SJCRH30 (cell line): ENCODE measurements around the gene CCDC110. TPM values are rescaled to one million over a fixed set of nuclear protein-coding genes. Genes with fewer than 3 reads are reported as not detected.

Experiments
- DNase-seq, 2 experiments: peaks; one replicate each; pipeline ENCODE4 v3.0.0-alpha.2; 2015 to 2020
- H3K27ac ChIP-seq: fragments of 250-450 bp; sonication (Bioruptor Pico); 2 replicates; pipeline ENCODE4 v1.5.1; 2020; ENCODE audit warnings: mild to moderate bottlenecking, moderate library complexity
- H3K27me3 ChIP-seq: fragments of 250-450 bp; sonication (Bioruptor Pico); 2 replicates; pipeline ENCODE4 v1.5.1; 2020; ENCODE audit warnings: mild to moderate bottlenecking, moderate library complexity
- H3K36me3 ChIP-seq: fragments of 250-450 bp; sonication (Bioruptor Pico); 2 replicates; pipeline ENCODE4 v1.5.1; 2020; ENCODE audit warnings: mild to moderate bottlenecking, moderate library complexity
- H3K4me1 ChIP-seq: fragments of 250-450 bp; sonication (Bioruptor Pico); 2 replicates; pipeline ENCODE4 v1.5.1; 2020; ENCODE audit warnings: mild to moderate bottlenecking, moderate library complexity
- H3K4me3 ChIP-seq: fragments of 250-450 bp; sonication (Bioruptor Pico); 2 replicates; pipeline ENCODE4 v1.5.1; 2020; ENCODE audit warnings: mild to moderate bottlenecking, moderate library complexity
- H3K9me3 ChIP-seq: fragments of 250-450 bp; sonication (Bioruptor Pico); replicated peaks from 2 replicates; pipeline ENCODE4 v1.5.1; 2020; ENCODE audit warnings: mild to moderate bottlenecking, moderate library complexity
- total RNA-seq: library from RNA; depleted of rRNA; stranded (reverse); fragments of >200 nt; shearing (Covaris generic); gene quantifications from 2 replicates; pipeline ENCODE4 v1.2.3, GENCODE V29; 2014

The CCDC110 gene
- total RNA-seq, 1 experiment from 2014 or later, result not detected

DNA sequence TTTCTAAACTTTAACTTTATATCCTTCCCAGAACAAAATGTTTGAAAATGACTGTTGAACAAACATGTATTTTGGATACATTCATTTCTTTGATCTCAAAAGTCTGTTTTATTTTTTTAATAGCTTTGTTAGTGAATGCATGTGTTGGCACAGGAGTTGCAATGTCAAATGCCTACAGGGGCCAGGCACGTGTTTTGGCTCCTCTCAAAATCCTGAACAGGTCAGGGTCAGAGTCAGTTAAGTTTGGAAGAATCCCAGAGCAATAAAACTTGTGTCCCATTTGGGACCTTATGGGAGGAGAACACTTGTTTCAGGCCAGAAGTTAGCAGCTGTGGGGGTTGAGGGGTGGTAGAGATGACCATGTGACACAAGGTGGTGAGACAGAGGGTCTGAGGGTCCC, 29.0 kb upstream of the CCDC110 start:
- H3K4me3 ChIP-seq, result no peak overlapping the region
- H3K4me1 ChIP-seq, result no peaks in the 10 kb centered on the region
- no peaks in the 10 kb centered on the region for H3K9me3 ChIP-seq
- peaks cover 26% of the 10 kb centered on the region for H3K36me3 ChIP-seq
- H3K27ac ChIP-seq, result no peak overlapping the region
- DNase-seq, result no peak
- H3K27me3 ChIP-seq, result no peaks in the 10 kb centered on the region

DNA sequence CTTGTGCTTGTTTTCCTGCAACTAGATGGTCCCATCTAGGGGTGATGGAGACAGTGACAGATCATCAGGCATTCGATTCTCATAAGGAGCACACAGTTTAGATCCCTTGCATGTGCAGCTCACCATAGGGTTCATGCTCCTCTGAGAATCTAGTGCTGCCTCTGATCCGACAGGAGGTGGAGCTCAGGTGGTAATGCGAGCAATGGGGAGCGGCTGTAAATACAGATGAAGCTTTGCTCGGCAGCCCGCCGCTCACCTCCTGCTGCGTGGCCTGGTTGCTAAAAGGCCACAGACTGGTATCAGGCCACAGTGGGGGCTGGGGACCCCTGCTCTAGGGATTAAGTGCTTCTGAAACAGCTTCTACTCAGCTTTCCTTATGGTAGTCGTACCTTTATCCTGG, 28.5 kb upstream of the CCDC110 start:
- no peak overlapping the region for H3K4me3 ChIP-seq
- DNase-seq, result no peak
- H3K27ac ChIP-seq, result no peak overlapping the region
- H3K9me3 ChIP-seq, result no peaks in the 10 kb centered on the region
- no peaks in the 10 kb centered on the region for H3K4me1 ChIP-seq
- no peaks in the 10 kb centered on the region for H3K27me3 ChIP-seq
- peaks cover 25% of the 10 kb centered on the region for H3K36me3 ChIP-seq

DNA sequence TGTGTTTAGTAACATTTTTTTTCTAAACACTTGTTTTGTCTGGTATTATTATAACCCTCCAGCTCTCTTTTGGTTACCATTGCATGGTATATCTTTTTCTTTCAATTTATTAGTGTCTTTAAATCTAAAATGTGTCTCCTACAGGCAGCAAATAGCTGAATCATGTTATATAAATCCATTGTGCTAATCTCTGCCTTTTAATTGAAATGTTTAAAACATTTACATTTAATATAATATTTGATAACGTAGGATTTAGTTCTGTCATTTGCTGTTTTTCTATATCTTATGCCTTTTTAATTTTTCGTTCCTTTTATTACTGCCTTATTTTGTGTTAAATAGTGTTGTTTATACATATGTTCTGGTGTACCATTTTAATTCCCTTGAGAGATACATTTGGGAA, 17.1 kb upstream of the CCDC110 start:
- DNase-seq, result no peak
- H3K27me3 ChIP-seq, result no peaks in the 10 kb centered on the region
- no peaks in the 10 kb centered on the region for H3K4me1 ChIP-seq
- H3K9me3 ChIP-seq, result no peaks in the 10 kb centered on the region
- H3K27ac ChIP-seq, result no peak overlapping the region
- no peak overlapping the region for H3K4me3 ChIP-seq
- no peaks in the 10 kb centered on the region for H3K36me3 ChIP-seq

DNA sequence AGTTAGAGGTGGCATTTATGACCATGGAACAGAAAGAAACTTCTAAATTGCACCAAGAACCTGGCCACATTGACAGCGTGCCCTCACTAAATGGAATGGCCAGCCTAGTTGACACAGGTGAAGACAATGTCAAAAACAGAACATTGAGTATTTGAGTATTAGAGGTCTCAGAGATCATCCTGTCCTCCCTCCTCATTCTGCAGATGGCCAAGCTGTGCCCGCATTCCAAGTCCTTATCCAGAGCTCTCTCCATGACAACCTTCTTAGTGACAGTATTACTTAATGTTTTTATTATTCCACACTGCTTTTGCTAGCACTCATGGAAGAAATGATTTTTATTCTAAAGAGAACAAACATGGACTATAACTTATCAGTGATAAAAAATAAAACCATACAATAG, 9.9 kb upstream of the CCDC110 start:
- no peaks in the 10 kb centered on the region for H3K27me3 ChIP-seq
- no peaks in the 10 kb centered on the region for H3K9me3 ChIP-seq
- no peaks in the 10 kb centered on the region for H3K36me3 ChIP-seq
- peaks cover 3% of the 10 kb centered on the region; the same call in 1 of the 2 replicates for H3K4me1 ChIP-seq
- DNase-seq, result no peak
- no peak overlapping the region for H3K27ac ChIP-seq
- H3K4me3 ChIP-seq, result no peak overlapping the region

DNA sequence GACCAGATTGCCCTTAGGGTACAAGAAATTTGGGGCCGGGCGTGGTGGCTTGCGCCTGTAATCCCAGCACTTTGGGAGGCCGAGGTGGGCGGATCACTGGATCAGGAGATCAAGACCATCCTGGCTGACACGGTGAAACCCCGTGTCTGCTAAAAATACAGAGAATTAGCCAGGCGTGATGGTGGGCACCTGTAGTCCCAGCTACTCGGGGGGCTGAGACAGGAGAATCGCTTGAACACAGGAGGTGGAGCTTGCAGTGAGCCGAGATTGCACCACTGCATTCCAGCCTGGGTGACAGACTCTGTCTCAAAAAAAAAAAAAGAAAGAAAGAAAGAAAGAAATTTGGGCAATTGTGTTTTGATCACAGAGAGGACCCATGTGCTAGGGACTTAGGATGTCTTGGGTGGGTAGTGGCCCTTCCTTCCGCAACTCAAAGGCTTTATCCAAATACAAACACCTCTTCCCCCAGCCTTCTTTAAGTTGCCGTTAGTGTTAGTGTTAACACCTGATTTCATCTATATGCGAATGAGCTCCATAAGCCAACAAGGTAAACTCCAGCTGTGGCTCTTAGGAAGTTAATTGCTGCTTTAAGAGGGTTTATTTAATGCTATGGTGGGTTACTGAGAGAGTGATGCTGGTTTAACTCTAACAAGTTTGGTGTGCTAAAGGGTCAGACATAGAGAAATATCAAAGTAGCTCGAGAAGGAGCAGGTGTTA, 8.6 kb upstream of the CCDC110 start:
- Histone ChIP-seq H3K36me3 (no peaks in the 10 kb centered on the region), H3K4me3 (no peak overlapping the region), H3K4me1 (peaks cover 3% of the 10 kb centered on the region; the same call in 1 of the 2 replicates), H3K9me3 (no peaks in the 10 kb centered on the region), H3K27ac (no peak overlapping the region), H3K27me3 (no peaks in the 10 kb centered on the region)
- no peak for DNase-seq

DNA sequence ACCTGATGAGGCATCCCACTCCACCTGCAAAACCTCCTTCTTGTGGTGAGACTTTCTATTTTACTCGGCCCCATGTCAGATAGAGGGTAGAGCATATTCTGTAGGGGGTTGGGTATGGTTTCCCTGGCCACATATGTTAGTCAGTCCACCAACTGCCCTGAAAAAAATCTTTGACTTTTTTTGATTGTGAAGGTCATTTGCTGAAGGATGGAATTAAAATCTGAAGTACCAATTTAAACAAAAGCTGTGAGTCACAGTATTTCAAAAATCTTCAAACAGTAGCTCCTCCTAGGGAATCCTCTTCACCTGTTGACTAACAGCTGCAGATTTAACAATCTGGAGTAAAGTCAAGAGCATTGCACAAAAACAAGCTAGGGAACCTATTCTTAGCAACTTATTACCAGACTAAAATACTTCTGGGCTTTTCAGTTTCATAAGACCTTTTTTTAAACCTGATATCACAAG, 8.0 kb upstream of the CCDC110 start:
- no peak overlapping the region for H3K27ac ChIP-seq
- H3K36me3 ChIP-seq, result no peaks in the 10 kb centered on the region
- no peaks in the 10 kb centered on the region for H3K9me3 ChIP-seq
- peaks cover 3% of the 10 kb centered on the region; the same call in 1 of the 2 replicates for H3K4me1 ChIP-seq
- H3K4me3 ChIP-seq, result no peak overlapping the region
- peak in 1 of 2 experiments; percentile 29 for DNase-seq
- no peaks in the 10 kb centered on the region for H3K27me3 ChIP-seq

DNA sequence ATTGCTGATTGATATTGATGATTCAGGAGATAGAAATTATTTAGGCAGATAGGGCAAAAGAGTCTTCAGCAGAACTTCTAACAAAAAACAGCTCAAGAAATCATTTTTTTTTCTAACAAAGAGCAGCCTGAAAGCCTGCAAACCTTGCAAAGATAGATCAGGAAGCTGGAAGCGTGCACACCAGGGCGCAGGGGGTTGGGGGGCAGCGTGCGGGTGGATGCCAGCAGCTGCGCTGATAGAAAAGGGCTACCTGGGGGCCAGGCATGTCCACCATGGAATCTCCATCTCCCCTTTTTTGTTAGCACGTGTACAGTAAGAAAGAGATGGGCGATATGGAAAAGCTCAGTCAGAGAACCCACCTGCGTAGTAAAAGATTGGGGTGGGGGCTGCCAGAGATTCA, 1.7 kb upstream of the CCDC110 start:
- Histone ChIP-seq H3K4me1 (no peaks in the 10 kb centered on the region), H3K27ac (no peak overlapping the region), H3K4me3 (no peak overlapping the region), H3K36me3 (no peaks in the 10 kb centered on the region), H3K27me3 (no peaks in the 10 kb centered on the region), H3K9me3 (no peaks in the 10 kb centered on the region)
- DNase-seq, result no peak

DNA sequence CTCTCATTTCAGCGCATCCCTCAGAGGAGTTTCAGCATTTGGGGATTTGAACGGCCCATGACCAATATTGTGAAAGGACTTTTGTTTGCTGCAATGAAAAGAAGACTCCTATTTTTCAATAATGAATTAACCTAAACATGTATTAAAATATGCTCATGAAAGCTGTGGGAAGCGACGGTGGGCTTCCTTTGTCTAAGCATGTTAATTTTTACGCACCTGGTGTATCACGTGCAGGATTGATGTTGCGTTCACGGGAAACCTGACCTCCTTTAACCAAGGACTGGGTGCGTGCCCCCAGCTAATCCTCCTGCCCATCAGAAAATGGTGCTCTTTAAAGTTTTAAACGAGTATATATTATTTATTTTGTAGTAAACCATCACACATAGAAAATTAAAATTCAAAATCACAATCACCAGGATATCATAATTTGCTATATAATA, 590 bp upstream of the CCDC110 start:
- Histone ChIP-seq H3K27ac (no peak overlapping the region), H3K9me3 (no peaks in the 10 kb centered on the region), H3K36me3 (no peaks in the 10 kb centered on the region), H3K27me3 (no peaks in the 10 kb centered on the region), H3K4me1 (no peaks in the 10 kb centered on the region), H3K4me3 (peak overlapping the region; percentile 76)
- DNase-seq, result no peak

DNA sequence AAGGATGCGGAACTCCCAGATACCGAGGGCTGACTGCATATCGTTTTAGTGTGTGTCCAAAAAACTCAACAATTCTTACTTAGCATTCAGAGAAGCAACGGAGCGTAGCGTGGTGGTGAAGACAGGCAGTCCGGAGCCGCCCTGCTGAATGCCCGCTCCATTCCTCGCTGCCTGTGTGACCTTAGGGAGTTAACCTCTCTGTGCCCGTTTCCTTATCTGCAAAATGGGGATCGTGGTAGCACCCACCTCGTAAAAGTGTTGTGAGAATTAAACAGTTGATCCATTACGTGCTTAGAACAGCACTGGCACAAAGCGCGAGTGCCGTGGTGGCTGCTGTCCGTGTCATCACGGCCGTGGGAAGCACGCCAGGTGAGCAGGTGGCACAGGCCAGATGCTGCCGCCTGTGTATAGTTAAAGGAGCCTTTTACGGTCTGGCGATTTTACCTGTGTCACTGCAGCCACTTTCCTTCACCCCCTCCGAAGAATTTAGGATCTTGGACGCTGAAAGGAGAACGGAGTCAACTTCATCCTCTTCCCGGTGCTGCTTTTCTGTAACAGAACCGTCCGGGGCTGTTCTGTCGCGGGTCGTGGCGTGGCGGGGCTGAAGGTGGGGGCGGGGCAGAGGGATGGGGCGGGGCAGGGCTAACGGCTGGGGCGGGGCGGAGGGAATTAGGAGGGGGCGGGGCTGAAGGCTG, 885 bp downstream of the CCDC110 start:
- no peak overlapping the region for H3K27ac ChIP-seq
- DNase-seq, result peak in 1 of 2 experiments; percentile 26
- no peaks in the 10 kb centered on the region for H3K4me1 ChIP-seq
- H3K36me3 ChIP-seq, result no peaks in the 10 kb centered on the region
- no peaks in the 10 kb centered on the region for H3K27me3 ChIP-seq
- no peaks in the 10 kb centered on the region for H3K9me3 ChIP-seq
- H3K4me3 ChIP-seq, result peak overlapping the region; percentile 55

DNA sequence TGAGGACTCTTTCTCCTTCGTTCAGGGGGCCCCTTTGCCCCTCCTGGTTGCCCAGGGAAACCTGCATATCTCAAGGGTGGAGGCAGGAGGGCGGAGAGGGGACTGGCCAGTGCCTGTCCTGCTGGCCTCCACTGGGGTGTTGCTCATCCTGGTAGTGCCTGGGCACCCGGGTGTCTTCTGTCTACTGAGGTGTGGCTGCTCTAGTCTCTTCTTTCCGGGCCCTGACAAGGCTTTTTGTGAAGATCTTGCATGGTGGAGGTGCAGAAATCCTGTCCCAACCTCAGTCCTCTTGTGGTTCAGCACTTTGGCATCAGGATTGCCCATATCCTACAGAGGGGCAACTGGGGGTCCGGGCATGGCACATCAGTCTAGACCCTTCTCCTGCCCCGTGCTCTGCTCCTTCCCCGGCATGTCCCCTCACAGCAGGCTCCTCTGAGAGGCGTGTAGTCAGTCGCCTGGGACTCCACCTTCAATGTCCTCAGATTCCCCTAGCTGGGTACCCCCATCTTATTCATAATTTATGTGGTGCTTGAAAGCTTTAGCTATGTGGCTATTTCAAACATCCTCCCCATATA, 1.9 kb downstream of the CCDC110 start:
- Histone ChIP-seq H3K4me3 (no peak overlapping the region), H3K9me3 (no peaks in the 10 kb centered on the region), H3K27ac (no peak overlapping the region), H3K36me3 (no peaks in the 10 kb centered on the region), H3K27me3 (no peaks in the 10 kb centered on the region), H3K4me1 (no peaks in the 10 kb centered on the region)
- no peak for DNase-seq

DNA sequence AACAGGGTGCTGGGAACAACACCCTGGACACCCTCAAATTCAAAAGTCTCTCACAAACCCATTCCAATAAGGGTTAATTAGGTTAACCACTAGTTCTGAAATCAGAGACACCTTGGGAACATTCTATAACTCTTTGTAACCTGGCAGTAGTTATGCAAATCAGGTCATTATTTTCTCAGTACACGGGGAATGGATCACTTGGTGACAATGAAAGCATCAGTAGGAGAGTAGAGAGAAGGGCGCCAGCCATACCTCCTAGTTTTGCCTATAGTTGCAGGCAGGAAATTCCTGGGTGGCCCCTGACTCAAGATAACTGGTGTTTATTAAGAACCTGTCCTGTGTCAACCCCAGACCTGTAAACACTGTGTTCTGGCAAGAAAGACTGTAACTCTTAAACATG, 2.5 kb downstream of the CCDC110 start:
- no peak overlapping the region for H3K27ac ChIP-seq
- H3K4me3 ChIP-seq, result no peak overlapping the region
- DNase-seq, result no peak
- H3K36me3 ChIP-seq, result no peaks in the 10 kb centered on the region
- no peaks in the 10 kb centered on the region for H3K27me3 ChIP-seq
- no peaks in the 10 kb centered on the region for H3K4me1 ChIP-seq
- no peaks in the 10 kb centered on the region for H3K9me3 ChIP-seq

DNA sequence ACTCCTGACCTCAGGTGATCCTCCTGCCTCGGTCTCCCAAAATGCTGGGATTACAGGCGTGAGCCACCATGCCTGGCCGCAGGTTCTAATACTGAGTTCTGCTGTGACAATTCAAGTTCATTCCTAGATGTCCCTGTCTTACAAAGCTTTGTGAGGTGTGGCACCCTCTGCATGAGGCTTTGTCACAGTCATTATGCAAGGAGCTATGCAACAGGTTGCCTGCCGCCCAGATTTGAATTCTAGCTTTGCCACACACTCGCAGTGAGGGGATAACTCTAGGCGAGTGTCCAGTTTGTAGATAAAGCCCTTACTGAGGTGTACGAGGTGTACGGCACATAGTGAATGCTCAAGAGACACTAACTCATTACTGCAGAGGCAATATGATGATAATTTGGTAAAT, 3.5 kb downstream of the CCDC110 start:
- H3K36me3 ChIP-seq, result no peaks in the 10 kb centered on the region
- H3K27me3 ChIP-seq, result no peaks in the 10 kb centered on the region
- no peak overlapping the region for H3K27ac ChIP-seq
- no peak for DNase-seq
- no peaks in the 10 kb centered on the region for H3K4me1 ChIP-seq
- H3K4me3 ChIP-seq, result no peak overlapping the region
- H3K9me3 ChIP-seq, result no peaks in the 10 kb centered on the region

DNA sequence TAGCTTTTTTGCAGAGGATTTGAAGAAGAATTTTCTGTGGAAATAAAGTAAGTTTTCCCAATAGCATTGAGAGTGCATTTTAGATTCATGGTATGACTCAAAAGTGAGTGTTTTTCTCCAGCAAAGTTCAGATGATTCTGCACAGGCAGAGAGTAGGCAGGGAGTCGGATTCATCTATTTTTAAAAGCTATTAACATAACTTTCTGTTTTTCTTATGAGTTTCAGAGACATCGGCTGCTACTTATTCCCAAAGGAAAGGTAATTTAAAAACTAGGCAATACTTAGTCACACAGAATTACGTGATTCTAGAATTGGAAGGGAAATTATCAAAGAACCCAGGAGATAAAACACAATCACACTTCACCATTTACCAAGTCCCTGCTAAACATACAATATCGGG, 4.4 kb downstream of the CCDC110 start:
- no peaks in the 10 kb centered on the region for H3K9me3 ChIP-seq
- no peak for DNase-seq

DNA sequence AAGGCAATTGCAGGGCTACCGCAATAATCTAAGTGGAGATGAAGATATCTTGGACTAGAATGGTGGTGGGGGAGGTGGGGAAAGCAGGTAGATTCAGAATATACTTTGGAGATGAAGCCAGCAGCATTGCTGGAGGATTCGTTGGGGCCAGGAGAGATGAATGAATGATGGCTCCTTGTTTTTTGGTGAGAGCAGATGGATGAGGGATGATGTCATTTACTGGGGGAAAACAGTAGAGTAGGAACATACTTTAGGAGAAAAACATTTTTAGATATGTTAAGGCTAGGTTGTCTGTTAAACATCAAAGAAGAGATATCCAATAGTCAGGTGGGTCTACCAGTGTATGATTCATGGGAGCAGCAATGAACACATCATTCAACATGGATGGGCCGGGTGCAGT, 5.8 kb downstream of the CCDC110 start:
- Histone ChIP-seq H3K9me3 (no peaks in the 10 kb centered on the region), H3K27ac (no peak overlapping the region), H3K27me3 (no peaks in the 10 kb centered on the region), H3K36me3 (no peaks in the 10 kb centered on the region), H3K4me3 (no peak overlapping the region), H3K4me1 (no peaks in the 10 kb centered on the region)
- DNase-seq, result no peak

More for the DNA sequence above, 4.4 kb downstream of the CCDC110 start:
- Histone ChIP-seq H3K36me3 (no peaks in the 10 kb centered on the region), H3K27ac (no peak overlapping the region), H3K27me3 (no peaks in the 10 kb centered on the region), H3K4me1 (no peaks in the 10 kb centered on the region), H3K4me3 (no peak overlapping the region)

DNA sequence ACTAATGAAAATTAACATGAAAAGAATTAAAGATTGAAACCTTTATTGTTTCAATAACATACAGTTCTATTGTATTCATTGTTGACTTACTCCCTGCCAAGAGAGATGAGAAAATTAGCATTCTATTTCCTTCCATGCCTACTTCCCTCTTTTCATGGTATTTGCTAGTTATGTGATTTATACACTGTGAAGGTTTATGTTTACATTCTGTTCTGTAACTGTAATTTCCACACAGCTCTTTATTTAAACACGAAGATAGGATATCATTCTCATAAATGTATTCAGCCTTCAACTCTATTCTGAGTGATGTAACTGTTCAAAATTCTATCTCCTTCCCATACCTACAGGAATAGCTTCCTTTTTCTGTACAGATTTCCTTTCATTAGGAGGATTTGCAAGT, 6.6 kb downstream of the CCDC110 start:
- Histone ChIP-seq H3K4me3 (no peak overlapping the region), H3K27ac (no peak overlapping the region), H3K36me3 (no peaks in the 10 kb centered on the region), H3K27me3 (no peaks in the 10 kb centered on the region), H3K4me1 (no peaks in the 10 kb centered on the region), H3K9me3 (no peaks in the 10 kb centered on the region)
- DNase-seq, result no peak
